H1 (cell line): Measurements from ENCODE around the gene ACTG1. TPM values are rescaled to one million over a fixed set of nuclear protein-coding genes. Genes with fewer than 3 reads are reported as not detected.

Experiments used
- CTCF ChIA-PET: fragments of 300-600 bp; sonication (Branson Sonifier 250); formaldehyde crosslinking; loops from one replicate; lab custom pipeline; 2021; ENCODE audit not compliant: partially characterized antibody; lab: Charles Lee
- POLR2A ChIA-PET: fragments of 300-600 bp; sonication (Branson Sonifier 250); formaldehyde crosslinking; loops from one replicate; lab custom pipeline; 2021; ENCODE audit warnings: inconsistent platforms; ENCODE audit not compliant: partially characterized antibody; lab: Charles Lee
- DNase-seq, 2 experiments: peaks; one replicate each; pipeline versions ENCODE4 v3.0.0 to v3.0.0-alpha.2; 2010 to 2022; ENCODE audit warnings: low spot score in 2 of 2, low read depth in 1 of 2, mixed read lengths in 1 of 2
- FAIRE-seq: peaks from 2 replicates; lab custom pipeline; 2011; peaks lifted over from hg19 to GRCh38; lab: Jason Lieb, UNC
- H2AFZ ChIP-seq: 2 replicates; pipeline ENCODE4 v1.8.1; 2012; ENCODE audit warnings: low read length, inconsistent platforms
- H2AK5ac ChIP-seq: 2 replicates; pipeline ENCODE4 v1.6.1; 2013; ENCODE audit warnings: low read depth, low read length
- H2BK120ac ChIP-seq: replicated peaks from 2 replicates; pipeline ENCODE3; 2013; ENCODE audit warnings: low read depth, low read length, inconsistent platforms
- H2BK12ac ChIP-seq: 2 replicates; pipeline ENCODE4 v1.6.1; 2013; ENCODE audit warnings: low read depth, low read length
- H2BK15ac ChIP-seq: 2 replicates; pipeline ENCODE4 v1.6.1; 2013; ENCODE audit warnings: low read length
- H2BK20ac ChIP-seq: 2 replicates; pipeline ENCODE4 v1.6.1; 2013; ENCODE audit warnings: low read length
- H2BK5ac ChIP-seq: 2 replicates; pipeline ENCODE4 v1.6.1; 2013; ENCODE audit warnings: low read depth, low read length
- H3K14ac ChIP-seq: 2 replicates; pipeline ENCODE4 v1.6.1; 2013; ENCODE audit warnings: inconsistent platforms; ENCODE audit not compliant: insufficient read length
- H3K18ac ChIP-seq: 2 replicates; pipeline ENCODE4 v1.6.1; 2013; ENCODE audit warnings: low read length; ENCODE audit errors: extremely low read depth
- H3K23ac ChIP-seq: 2 replicates; pipeline ENCODE4 v1.6.1; 2013; ENCODE audit warnings: inconsistent platforms; ENCODE audit not compliant: insufficient read length
- H3K23me2 ChIP-seq: 2 replicates; pipeline ENCODE4 v1.6.1; 2013; ENCODE audit warnings: low read depth, low read length
- H3K27ac ChIP-seq: 2 replicates; pipeline ENCODE4 v1.6.1; 2011; ENCODE audit warnings: low read depth, low read length, inconsistent platforms
- H3K27me3 ChIP-seq, 4 experiments: replicated peaks in 1 of 4; 1 replicate in 1 of 4; 2 replicates in 3 of 4; pipeline versions ENCODE4 v1.6.1 to v1.8.1; 2011 to 2013; ENCODE audit warnings: low read length in 3 of 4, mild to moderate bottlenecking in 3 of 4, inconsistent platforms in 2 of 4, mixed read lengths in 2 of 4, moderate library complexity in 1 of 4; ENCODE audit not compliant: control insufficient read depth in 3 of 4, insufficient read depth in 3 of 4; ENCODE audit errors: extremely low read depth in 1 of 4
- H3K36me3 ChIP-seq, 4 experiments: 2 replicates each; pipeline versions ENCODE4 v1.6.1 to v1.8.1; 2011 to 2013; ENCODE audit warnings: mild to moderate bottlenecking in 4 of 4, low read length in 3 of 4, moderate library complexity in 2 of 4, control low read depth in 1 of 4, inconsistent platforms in 1 of 4; ENCODE audit not compliant: insufficient read depth in 4 of 4, control insufficient read depth in 2 of 4
- H3K4ac ChIP-seq: replicated peaks from 2 replicates; pipeline ENCODE3; 2013; ENCODE audit warnings: low read length, low read depth, mixed read lengths, inconsistent platforms; ENCODE audit not compliant: insufficient read length
- H3K4me1 ChIP-seq, 4 experiments: replicated peaks in 1 of 4; 1 replicate in 1 of 4; 2 replicates in 3 of 4; pipeline versions ENCODE4 v1.6.1 to v1.8.1; 2011 to 2013; ENCODE audit warnings: low read length in 3 of 4, inconsistent platforms in 2 of 4, mixed read lengths in 1 of 4; ENCODE audit not compliant: insufficient read depth in 4 of 4, control insufficient read depth in 3 of 4
- H3K4me2 ChIP-seq, 2 experiments: 2 replicates each; pipeline versions ENCODE4 v1.6.1 to v1.8.1; 2011 to 2013; ENCODE audit warnings: low read depth in 2 of 2, low read length in 2 of 2, control low read depth in 1 of 2, inconsistent platforms in 1 of 2, mild to moderate bottlenecking in 1 of 2; ENCODE audit not compliant: insufficient read depth in 1 of 2
- H3K4me3 ChIP-seq, 4 experiments: fragments of 200-600, 300-600 bp in 1 of 4; sonication (generic), shearing (Covaris generic), sonication (Bioruptor Twin) in 1 of 4; 2 replicates each; pipeline versions ENCODE4 v1.5.1 to v1.8.1; 2011 to 2016; ENCODE audit warnings: low read length in 4 of 4, low read depth in 3 of 4, control low read depth in 2 of 4, inconsistent platforms in 2 of 4, mild to moderate bottlenecking in 2 of 4, mixed read lengths in 1 of 4, moderate library complexity in 1 of 4; ENCODE audit not compliant: insufficient read depth in 2 of 4; ENCODE audit errors: extremely low read depth in 1 of 4
- H3K56ac ChIP-seq: replicated peaks from 2 replicates; pipeline ENCODE3; 2013; ENCODE audit warnings: low read depth, mild to moderate bottlenecking, mixed read lengths, low read length, inconsistent platforms; ENCODE audit not compliant: insufficient read length
- H3K79me1 ChIP-seq: 2 replicates; pipeline ENCODE4 v1.6.1; 2013; ENCODE audit warnings: low read depth, low read length, control low read depth
- H3K79me2 ChIP-seq, 2 experiments: 2 replicates each; pipeline versions ENCODE4 v1.6.1 to v1.8.1; 2012 to 2013; ENCODE audit warnings: low read length in 2 of 2, mild to moderate bottlenecking in 2 of 2, inconsistent platforms in 1 of 2; ENCODE audit not compliant: insufficient read depth in 2 of 2, control insufficient read depth in 1 of 2
- H3K9ac ChIP-seq, 4 experiments: replicated peaks in 1 of 4; 1 replicate in 1 of 4; 2 replicates in 3 of 4; pipeline versions ENCODE4 v1.6.1 to v1.8.1; 2011 to 2013; ENCODE audit warnings: low read depth in 3 of 4, low read length in 3 of 4, control low read depth in 2 of 4, mild to moderate bottlenecking in 2 of 4, moderate library complexity in 2 of 4, inconsistent platforms in 1 of 4; ENCODE audit errors: extremely low read depth in 1 of 4
- H3K9me3 ChIP-seq, 2 experiments: 2 replicates each; pipeline versions ENCODE4 v1.6.1 to v1.8.1; 2012 to 2013; ENCODE audit warnings: mild to moderate bottlenecking in 2 of 2, moderate library complexity in 2 of 2, control low read depth in 1 of 2, inconsistent platforms in 1 of 2, low read depth in 1 of 2, low read length in 1 of 2, mixed read lengths in 1 of 2; ENCODE audit not compliant: insufficient read depth in 2 of 2
- H4K20me1 ChIP-seq, 2 experiments: replicated peaks in 1 of 2; 2 replicates each; pipeline versions ENCODE3 to v1.8.1; 2011 to 2013; ENCODE audit warnings: inconsistent platforms in 2 of 2, low read length in 2 of 2, mild to moderate bottlenecking in 1 of 2; ENCODE audit not compliant: insufficient read depth in 2 of 2, control insufficient read depth in 1 of 2
- H4K5ac ChIP-seq: 2 replicates; pipeline ENCODE4 v1.6.1; 2013; ENCODE audit warnings: low read length, low read depth, mixed read lengths, inconsistent platforms; ENCODE audit not compliant: insufficient read length
- H4K8ac ChIP-seq: 2 replicates; pipeline ENCODE4 v1.8.0; 2013; ENCODE audit warnings: mild to moderate bottlenecking, moderate library complexity, low read length, inconsistent platforms; ENCODE audit not compliant: insufficient read depth; ENCODE audit errors: extremely low read depth
- H4K91ac ChIP-seq: replicated peaks from 2 replicates; pipeline ENCODE3; 2013; ENCODE audit warnings: low read length, mixed read lengths, inconsistent platforms; ENCODE audit not compliant: insufficient read length
- CBX8 ChIP-seq: fragments of 300-800, 300-1000 bp; sonication (generic); IDR thresholded peaks from 2 replicates; pipeline ENCODE4 v1.7.1; 2016; ENCODE audit warnings: low read depth, low read length, borderline replicate concordance
- CEBPB ChIP-seq: IDR thresholded peaks from 2 replicates; pipeline ENCODE4 v1.6.1; 2012; ENCODE audit warnings: low read depth, low read length
- CHD1 ChIP-seq: IDR thresholded peaks from 2 replicates; pipeline ENCODE4 v1.6.1; 2012; ENCODE audit warnings: low read depth, low read length, improper control_type of control experiment
- CREB1 ChIP-seq: IDR thresholded peaks from 2 replicates; pipeline ENCODE4 v1.6.1; 2012; ENCODE audit warnings: inconsistent platforms
- JUN ChIP-seq: IDR thresholded peaks from 2 replicates; pipeline ENCODE4 v1.6.1; 2011; ENCODE audit warnings: low read depth, mild to moderate bottlenecking, improper control_type of control experiment, low read length
- MAFK ChIP-seq: IDR thresholded peaks from 2 replicates; pipeline ENCODE4 v1.6.1; 2012; ENCODE audit warnings: low read depth, mild to moderate bottlenecking, improper control_type of control experiment, low read length
- POLR2A ChIP-seq, 2 experiments: IDR thresholded peaks; 1 replicate in 1 of 2; 2 replicates in 1 of 2; pipeline ENCODE4 v1.6.1; 2011; ENCODE audit warnings: low read depth in 2 of 2, low read length in 2 of 2, mild to moderate bottlenecking in 2 of 2; ENCODE audit errors: control extremely low read depth in 1 of 2
- RBBP5 ChIP-seq: IDR thresholded peaks from 2 replicates; pipeline ENCODE4 v1.7.1; 2012; ENCODE audit warnings: low read depth, mild to moderate bottlenecking, inconsistent platforms, low read length, moderate library complexity, borderline replicate concordance
- SP2 ChIP-seq: IDR thresholded peaks from 2 replicates; pipeline ENCODE4 v1.6.1; 2012; ENCODE audit warnings: mild to moderate bottlenecking, low read length, inconsistent platforms
- SP4 ChIP-seq: IDR thresholded peaks from 2 replicates; pipeline ENCODE4 v1.6.1; 2012; ENCODE audit warnings: low read length, inconsistent platforms
- SUZ12 ChIP-seq: fragments of 200-600 bp; sonication (generic); IDR thresholded peaks from 2 replicates; pipeline ENCODE4 v1.6.1; 2012; ENCODE audit warnings: mild to moderate bottlenecking, inconsistent platforms, low read length, moderate library complexity, mixed read lengths
- TBP ChIP-seq: IDR thresholded peaks from 2 replicates; pipeline ENCODE4 v1.6.1; 2011; ENCODE audit warnings: low read depth, low read length, improper control_type of control experiment
- TEAD4 ChIP-seq: IDR thresholded peaks from 2 replicates; pipeline ENCODE4 v1.6.1; 2012; ENCODE audit warnings: low read depth, low read length, inconsistent platforms, mixed read lengths
- WGBS, 2 experiments: shearing (Covaris generic) in 1 of 2; methylation state at CpG; one replicate each; pipeline versions ENCODE4 v1.1.6 to v1.1.7; 2013 to 2015; ENCODE audit warnings: low lambda C conversion rate in 2 of 2, mixed read lengths in 2 of 2, inconsistent platforms in 1 of 2, low coverage in 1 of 2, missing lambda C conversion rate in 1 of 2; ENCODE audit not compliant: insufficient replicate concordance in 2 of 2, insufficient coverage in 1 of 2, insufficient read length in 1 of 2; ENCODE audit errors: extremely low coverage in 1 of 2, missing lambda C conversion rate in 1 of 2; 5-methylcytosine and 5-hydroxymethylcytosine counted together
- polyA plus RNA-seq, 7 experiments: library from polyadenylated mRNA; depleted of rRNA in 3 of 7; stranded (reverse) in 5 of 7; unstranded in 2 of 7; fragments of >200 nt in 5 of 7; fragments of 200-250 nt in 2 of 7; gene quantifications; 1 replicate in 5 of 7; 2 replicates in 1 of 7; 4 replicates in 1 of 7; pipeline versions ENCODE4 v1.2.1 to v1.2.3, GENCODE V29; 2011 to 2013; ENCODE audit warnings: missing spikeins in 2 of 7, mixed read lengths in 2 of 7
- total RNA-seq: library from RNA; stranded (reverse); fragmentation: NEBNext Ultra II Directional; extraction: Animal tissue kit (Norgen Biotek cat#: 25700); gene quantifications from 2 replicates; pipeline ENCODE4 v1.2.1, GENCODE V29; 2021

Gene ACTG1
- total and polyA plus RNA-seq, 2 of the 8 experiments (the other 6 are each of a cell fraction or from before 2014, with no cell fraction given) = 3,535 to 5,010 TPM

- H3K4ac ChIP-seq = no peak overlapping the region
- H3K79me2 ChIP-seq = no peaks in the 10 kb centered on the region
- no peak overlapping the region for H3K14ac ChIP-seq
- no peak overlapping the region for H3K27ac ChIP-seq
- no peak overlapping the region for H2BK15ac ChIP-seq
- no peak for FAIRE-seq
- no peak overlapping the region for H4K8ac ChIP-seq
- no peak overlapping the region for H2BK120ac ChIP-seq
- peaks cover 0 to 6% (median 4%) of the 10 kb centered on the region in 4 experiments; a peak in 4 of 7 replicates for H3K27me3 ChIP-seq
- H3K23ac ChIP-seq = no peak overlapping the region
- H2BK5ac ChIP-seq = no peak overlapping the region
- peaks cover 0 to 9% of the 10 kb centered on the region in 2 experiments for H4K20me1 ChIP-seq
- H3K79me1 ChIP-seq = no peaks in the 10 kb centered on the region
- H3K56ac ChIP-seq = no peak overlapping the region
- H3K4me2 ChIP-seq = no peak overlapping the region
- 89% methylated on average over 11 of the region's 20 CpGs; no CpG with 5 or more reads in 1 of the 2 experiments for WGBS, 2 experiments
- peaks cover 0 to 5% (median 4%) of the 10 kb centered on the region in 4 experiments; a peak in 5 of 7 replicates for H3K4me1 ChIP-seq
- no peak overlapping the region for H2BK20ac ChIP-seq
- no peak overlapping the region for H3K4me3 ChIP-seq
- peaks cover 19% of the 10 kb centered on the region; the same call in 1 of the 2 replicates for H3K23me2 ChIP-seq
- no peak overlapping the region for H2BK12ac ChIP-seq
- H3K18ac ChIP-seq = no peak overlapping the region
- no peak for TF ChIP-seq CEBPB
- no peak for TF ChIP-seq SP4
- no peak for TF ChIP-seq TBP
- TF ChIP-seq MAFK = no peak
- no peak for TF ChIP-seq POLR2A (IDR thresholded peaks at IDR 0.05; ENCODE audit: control extremely low read depth in 1 of 2, low read depth in 2 of 2, low read length in 2 of 2)
- TF ChIP-seq TEAD4 = no peak
- TF ChIP-seq CHD1 = no peak
- TF ChIP-seq JUN = no peak
- TF ChIP-seq RBBP5 = no peak
- TF ChIP-seq CREB1 = no peak
- no peak for TF ChIP-seq CBX8
- TF ChIP-seq SP2 = no peak
- TF ChIP-seq SUZ12 = no peak
- peaks cover 4 to 8% of the 10 kb centered on the region in 2 experiments; a peak in 1 of 4 replicates for H3K9me3 ChIP-seq
- H2AFZ ChIP-seq = no peak overlapping the region
- no peak overlapping the region for H3K9ac ChIP-seq
- no peak overlapping the region for H4K91ac ChIP-seq
- no peak overlapping the region for H2AK5ac ChIP-seq
- no peak overlapping the region for H4K5ac ChIP-seq
- POLR2A ChIA-PET = interaction anchor here (1.2 to 30.5 kb wide), 6 partner anchors 9 to 31 kb away, joined by 3 to 1004 read pairs (median 12); partner anchors contain the start of gene ACTG1
- CTCF ChIA-PET = interaction anchor here (0.7 to 2.6 kb wide), 4 partner anchors 10 to 44 kb away, joined by 3 to 16 read pairs (median 5); no protein-coding TSS in a partner anchor
- no peaks in the 10 kb centered on the region for H3K36me3 ChIP-seq
- DNase-seq = no peak
Observed at GRCh38 chr17:81528384-81528650, 15.7 kb upstream of the ACTG1 start.
